GM12865 (cell line): ENCODE measurements around the gene GTSF1L.

Experiments
- DNase-seq: peaks from one replicate; pipeline ENCODE4 v3.0.0; 2010; ENCODE audit warnings: low read depth
- H3K4me3 ChIP-seq: 2 replicates; pipeline ENCODE4 v1.5.1; 2011; ENCODE audit warnings: mild to moderate bottlenecking, low read depth, low read length, control low read depth
- TF ChIP-seq, protein P1 (sequence below): IDR thresholded peaks from 2 replicates; pipeline ENCODE4 v1.5.1; 2011; ENCODE audit warnings: low read length, control low read depth, low read depth, inconsistent platforms; ENCODE audit not compliant: insufficient read depth; ENCODE audit errors: missing control alignments

The GTSF1L gene

DNA sequence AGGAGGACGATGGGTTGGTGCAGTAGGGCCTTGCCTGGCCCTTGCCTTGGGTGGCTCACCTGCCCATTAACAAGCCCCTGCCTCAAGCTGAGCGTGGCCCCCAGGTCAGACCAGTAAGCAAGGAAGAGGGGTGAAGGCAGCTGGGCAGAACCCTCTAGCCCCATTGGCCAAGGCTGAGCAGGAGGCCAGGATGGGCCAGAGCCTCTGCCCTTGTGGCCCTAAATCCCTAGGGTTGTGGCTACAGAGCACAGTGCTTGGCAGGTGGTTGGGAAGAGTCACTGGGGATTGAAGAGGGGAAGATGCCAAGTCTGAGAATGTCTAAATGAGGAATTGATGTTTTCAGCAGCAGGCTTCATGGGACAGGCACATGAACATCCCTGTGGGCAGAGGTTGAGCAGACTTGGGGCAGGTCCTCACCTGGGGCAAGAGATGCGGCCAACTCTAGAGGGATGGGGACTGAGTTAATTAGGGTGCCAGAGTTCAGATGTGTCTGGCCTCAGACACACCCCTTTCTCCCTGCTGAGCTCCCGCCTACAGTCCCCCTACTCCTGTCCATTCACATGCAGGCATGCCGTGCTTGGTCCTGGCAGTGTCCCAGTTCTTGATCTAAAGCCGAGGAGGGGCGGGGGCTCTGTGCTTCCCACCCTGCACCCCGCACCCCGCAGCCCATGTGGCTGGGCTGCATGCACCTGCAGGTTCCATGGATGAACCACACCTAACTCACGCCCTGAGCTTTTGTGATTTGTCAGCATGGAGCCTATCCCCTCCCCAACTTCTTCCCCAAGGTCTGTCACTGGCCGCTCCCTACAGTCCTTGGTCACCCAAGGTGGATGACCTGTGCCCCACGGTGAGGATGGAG lies 9.8 kb downstream of the GTSF1L start:
- no peak for DNase-seq
- TF ChIP-seq, protein P1, sequence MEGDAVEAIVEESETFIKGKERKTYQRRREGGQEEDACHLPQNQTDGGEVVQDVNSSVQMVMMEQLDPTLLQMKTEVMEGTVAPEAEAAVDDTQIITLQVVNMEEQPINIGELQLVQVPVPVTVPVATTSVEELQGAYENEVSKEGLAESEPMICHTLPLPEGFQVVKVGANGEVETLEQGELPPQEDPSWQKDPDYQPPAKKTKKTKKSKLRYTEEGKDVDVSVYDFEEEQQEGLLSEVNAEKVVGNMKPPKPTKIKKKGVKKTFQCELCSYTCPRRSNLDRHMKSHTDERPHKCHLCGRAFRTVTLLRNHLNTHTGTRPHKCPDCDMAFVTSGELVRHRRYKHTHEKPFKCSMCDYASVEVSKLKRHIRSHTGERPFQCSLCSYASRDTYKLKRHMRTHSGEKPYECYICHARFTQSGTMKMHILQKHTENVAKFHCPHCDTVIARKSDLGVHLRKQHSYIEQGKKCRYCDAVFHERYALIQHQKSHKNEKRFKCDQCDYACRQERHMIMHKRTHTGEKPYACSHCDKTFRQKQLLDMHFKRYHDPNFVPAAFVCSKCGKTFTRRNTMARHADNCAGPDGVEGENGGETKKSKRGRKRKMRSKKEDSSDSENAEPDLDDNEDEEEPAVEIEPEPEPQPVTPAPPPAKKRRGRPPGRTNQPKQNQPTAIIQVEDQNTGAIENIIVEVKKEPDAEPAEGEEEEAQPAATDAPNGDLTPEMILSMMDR, result no peak
- no peak overlapping the region for H3K4me3 ChIP-seq

GRCh38 chr20:43716123-43716522 lies 10.7 kb downstream of the GTSF1L start:
- no peak for DNase-seq
- TF ChIP-seq, protein P1, result no peak
- H3K4me3 ChIP-seq, result no peak overlapping the region

DNA sequence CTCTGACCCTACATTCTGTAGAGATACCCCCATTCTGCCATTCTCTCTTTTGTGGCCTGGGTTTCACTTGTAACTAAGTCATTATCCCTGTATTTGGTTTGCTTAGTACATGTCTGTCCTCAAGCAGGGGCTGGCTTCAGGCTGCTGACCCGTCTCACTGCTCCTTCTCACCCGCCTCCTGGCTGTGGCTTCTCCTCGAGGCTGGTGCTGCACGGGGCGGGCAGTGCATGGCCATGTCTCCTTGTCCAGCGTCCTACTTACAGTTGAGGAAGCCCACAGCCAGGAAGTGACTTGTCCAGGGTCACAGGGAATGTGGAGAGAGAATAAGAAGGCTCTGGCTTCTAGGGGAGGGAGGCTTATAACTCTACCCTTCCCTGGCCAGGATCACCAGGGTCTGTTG lies 11.3 kb downstream of the GTSF1L start:
- H3K4me3 ChIP-seq, result no peak overlapping the region
- TF ChIP-seq, protein P1, result no peak
- DNase-seq, result no peak

- TF ChIP-seq, protein P1, result no peak
- no peak for DNase-seq
- no peak overlapping the region for H3K4me3 ChIP-seq
Observed at GRCh38 chr20:43715044-43715443, 11.8 kb downstream of the GTSF1L start.

DNA sequence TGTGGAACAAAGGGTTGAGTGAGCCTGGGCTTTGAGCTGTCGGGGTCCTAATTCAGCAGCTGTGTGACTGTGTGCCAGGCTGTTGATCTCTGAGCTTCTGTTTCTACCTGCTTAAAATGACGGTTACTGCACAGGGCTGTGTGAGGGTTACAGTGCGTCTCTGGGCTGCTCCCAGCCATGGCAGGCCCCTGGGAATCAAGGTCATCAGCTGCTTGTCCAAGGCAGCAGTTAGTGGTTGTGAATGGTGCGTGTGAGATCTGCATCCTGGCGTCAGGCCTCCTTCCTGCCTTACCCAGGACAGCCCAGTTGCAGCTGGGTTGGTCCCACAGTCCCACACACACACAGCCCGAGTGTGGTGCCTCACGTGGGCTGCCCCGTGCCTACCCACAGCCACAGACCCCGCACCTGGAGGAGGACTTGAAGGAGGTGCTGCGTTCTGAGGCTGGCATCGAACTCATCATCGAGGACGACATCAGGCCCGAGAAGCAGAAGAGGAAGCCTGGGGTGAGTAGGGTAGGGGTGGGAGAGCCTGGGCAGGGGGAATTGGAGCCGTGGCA lies 15.6 kb downstream of the GTSF1L start:
- no peak overlapping the region for H3K4me3 ChIP-seq
- TF ChIP-seq, protein P1, result no peak
- DNase-seq, result peak; percentile 37

- DNase-seq, result peak; percentile 79
- H3K4me3 ChIP-seq, result no peak overlapping the region
- TF ChIP-seq, protein P1, result no peak
Observed at GRCh38 chr20:43710370-43711044, 16.3 kb downstream of the GTSF1L start.
